HFF-Myc (cell line): ENCODE results near the gene SNX12.

Experiments used
- DNase-seq: peaks from one replicate; pipeline ENCODE4 v3.0.0-alpha.2; 2011; ENCODE audit warnings: low read depth; ENCODE audit errors: extremely low read depth
- H3K4me3 ChIP-seq: replicated peaks from 2 replicates; pipeline ENCODE4 v1.5.1; 2011; ENCODE audit warnings: low read depth, mild to moderate bottlenecking, control low read depth, low read length
- TF ChIP-seq, protein P1 (sequence below): IDR thresholded peaks from 2 replicates; pipeline ENCODE4 v1.5.1; 2012; ENCODE audit warnings: mild to moderate bottlenecking, low read depth, low read length, control low read depth; ENCODE audit errors: missing control alignments

The SNX12 gene

DNA sequence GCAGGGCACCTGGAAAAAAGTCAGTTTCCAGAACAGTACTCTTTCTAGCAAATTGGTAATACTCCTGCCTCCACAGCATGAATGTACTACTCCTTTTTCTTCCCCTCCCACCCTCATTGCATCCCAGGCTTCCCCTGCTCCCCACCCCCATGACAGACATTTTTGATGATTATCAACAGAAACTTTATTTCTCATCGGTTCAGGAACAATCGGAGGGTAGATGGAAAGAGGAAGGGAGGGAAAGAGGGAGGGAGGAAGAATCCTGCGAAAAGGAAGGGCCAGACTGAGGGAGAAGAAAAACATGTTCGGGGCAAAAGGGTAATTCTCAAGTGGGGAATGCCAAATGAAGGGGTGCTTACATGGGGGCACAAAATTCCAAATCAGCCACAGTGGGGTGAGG, 39.1 kb upstream of the SNX12 start:
- TF ChIP-seq, protein P1, sequence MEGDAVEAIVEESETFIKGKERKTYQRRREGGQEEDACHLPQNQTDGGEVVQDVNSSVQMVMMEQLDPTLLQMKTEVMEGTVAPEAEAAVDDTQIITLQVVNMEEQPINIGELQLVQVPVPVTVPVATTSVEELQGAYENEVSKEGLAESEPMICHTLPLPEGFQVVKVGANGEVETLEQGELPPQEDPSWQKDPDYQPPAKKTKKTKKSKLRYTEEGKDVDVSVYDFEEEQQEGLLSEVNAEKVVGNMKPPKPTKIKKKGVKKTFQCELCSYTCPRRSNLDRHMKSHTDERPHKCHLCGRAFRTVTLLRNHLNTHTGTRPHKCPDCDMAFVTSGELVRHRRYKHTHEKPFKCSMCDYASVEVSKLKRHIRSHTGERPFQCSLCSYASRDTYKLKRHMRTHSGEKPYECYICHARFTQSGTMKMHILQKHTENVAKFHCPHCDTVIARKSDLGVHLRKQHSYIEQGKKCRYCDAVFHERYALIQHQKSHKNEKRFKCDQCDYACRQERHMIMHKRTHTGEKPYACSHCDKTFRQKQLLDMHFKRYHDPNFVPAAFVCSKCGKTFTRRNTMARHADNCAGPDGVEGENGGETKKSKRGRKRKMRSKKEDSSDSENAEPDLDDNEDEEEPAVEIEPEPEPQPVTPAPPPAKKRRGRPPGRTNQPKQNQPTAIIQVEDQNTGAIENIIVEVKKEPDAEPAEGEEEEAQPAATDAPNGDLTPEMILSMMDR: no peak
- no peak overlapping the region for H3K4me3 ChIP-seq
- DNase-seq: no peak

DNA sequence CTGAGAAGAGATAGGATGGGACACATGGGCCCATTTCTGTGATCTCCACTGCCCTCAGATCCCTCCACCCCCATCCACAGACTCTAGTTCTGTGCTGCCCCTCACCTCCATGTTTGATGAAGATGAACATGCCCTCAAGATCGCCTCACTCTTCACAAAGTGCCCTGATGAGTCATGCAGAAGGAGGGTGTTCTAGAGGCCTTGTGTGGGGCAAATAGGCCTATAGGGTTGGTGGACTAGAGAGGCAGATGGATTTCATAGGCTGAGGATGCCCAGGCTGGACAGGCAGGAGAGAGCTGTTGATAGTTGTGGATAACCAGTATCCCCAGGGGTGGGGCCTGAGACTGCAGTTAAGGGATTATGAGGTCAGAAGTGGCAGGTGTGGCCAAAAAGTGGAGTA, 38.3 kb upstream of the SNX12 start, which contains the start of gene CXorf65:
TSS of gene CXorf65 (minus strand) at position 314 of the 400 bp plus-strand sequence. CDS start at position 130, 184 bp downstream.
- H3K4me3 ChIP-seq: no peak within 1 kb of the TSS
- DNase-seq: no peak
- TF ChIP-seq, protein P1: no peak

DNA sequence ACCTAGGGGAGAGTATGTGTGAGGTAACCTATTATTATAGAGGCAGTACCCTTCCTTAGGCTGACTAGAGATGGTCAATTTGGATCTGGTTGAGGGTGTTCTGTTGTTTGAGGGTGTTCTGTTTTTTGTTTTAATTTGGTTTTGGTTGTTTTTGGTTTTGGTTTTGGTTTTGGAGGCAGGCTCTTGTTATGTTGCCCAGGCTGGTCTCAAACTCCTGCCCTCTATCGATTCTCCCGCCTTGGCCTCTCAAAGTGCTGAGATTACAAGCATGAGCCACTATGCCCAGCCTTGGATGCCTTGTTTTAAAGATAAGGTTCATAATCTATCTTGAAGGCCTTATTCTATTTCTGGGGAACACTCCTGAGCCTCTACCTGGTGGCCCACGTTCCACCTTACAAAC, 37.5 kb upstream of the SNX12 start:
- TF ChIP-seq, protein P1: no peak
- DNase-seq: no peak
- no peak overlapping the region for H3K4me3 ChIP-seq

DNA sequence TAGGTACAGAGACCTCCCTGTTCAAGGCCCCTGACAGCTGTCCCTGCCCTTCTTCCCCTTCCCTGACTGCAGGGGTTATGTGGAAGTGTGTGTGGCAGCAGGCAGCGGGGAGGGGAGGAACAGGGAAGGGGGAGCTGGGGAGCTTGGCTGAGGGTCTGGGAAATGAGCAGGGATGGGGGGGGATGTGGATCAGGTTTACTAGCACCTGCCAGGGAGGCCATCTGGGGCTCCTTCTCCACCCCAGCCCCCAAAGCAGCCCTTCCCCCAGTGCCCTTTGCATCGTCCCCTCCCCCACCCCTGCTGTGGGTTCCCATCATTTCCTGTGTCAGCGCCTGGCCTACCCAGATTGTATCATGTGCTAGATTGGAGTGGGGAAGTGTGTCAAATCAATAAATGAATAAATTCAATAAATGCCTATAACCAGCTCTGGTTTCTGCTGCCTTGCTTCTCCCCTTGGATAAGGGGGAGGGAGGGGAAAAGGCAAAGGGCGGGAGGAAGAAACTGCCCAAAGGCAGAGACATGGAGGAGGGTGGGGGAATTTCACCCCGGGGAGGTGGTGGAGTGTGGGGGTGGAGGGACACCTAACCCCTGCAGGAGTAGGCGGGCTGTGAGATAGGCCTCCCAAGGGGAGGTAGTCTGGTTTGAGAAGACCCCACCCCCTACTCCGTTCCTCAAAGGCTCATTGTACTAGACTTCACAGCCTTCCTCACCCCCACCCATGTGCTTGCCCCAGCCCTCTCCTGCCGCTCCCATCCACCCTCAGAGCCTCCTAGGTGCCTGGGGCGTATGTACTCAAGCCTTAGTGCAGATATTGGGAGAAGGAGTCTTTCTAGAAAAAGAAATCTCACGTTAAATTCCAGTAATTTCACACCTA, 35.2 kb upstream of the SNX12 start:
- TF ChIP-seq, protein P1: no peak
- DNase-seq: no peak
- no peak overlapping the region for H3K4me3 ChIP-seq

DNA sequence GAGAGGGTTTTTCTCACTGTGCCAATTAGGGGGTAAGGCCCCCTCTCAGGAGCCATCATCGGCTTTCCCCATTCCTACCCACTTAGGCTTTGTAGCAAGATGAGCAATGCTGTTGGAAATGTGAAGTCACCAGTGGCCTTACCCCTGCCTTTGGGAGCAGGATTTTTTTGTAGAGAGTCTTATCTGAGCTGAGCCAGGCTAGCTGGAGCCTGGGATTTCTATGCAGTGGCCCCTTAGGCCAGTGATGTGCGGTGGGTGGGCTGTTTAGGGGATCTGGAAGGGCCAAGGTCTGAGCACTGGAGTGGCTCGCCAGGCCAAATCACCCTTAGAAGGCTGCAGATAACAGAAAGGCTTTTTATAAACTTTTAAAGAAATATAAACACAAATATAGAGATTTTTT, 34.2 kb upstream of the SNX12 start:
- no peak overlapping the region for H3K4me3 ChIP-seq
- TF ChIP-seq, protein P1: no peak
- no peak for DNase-seq

DNA sequence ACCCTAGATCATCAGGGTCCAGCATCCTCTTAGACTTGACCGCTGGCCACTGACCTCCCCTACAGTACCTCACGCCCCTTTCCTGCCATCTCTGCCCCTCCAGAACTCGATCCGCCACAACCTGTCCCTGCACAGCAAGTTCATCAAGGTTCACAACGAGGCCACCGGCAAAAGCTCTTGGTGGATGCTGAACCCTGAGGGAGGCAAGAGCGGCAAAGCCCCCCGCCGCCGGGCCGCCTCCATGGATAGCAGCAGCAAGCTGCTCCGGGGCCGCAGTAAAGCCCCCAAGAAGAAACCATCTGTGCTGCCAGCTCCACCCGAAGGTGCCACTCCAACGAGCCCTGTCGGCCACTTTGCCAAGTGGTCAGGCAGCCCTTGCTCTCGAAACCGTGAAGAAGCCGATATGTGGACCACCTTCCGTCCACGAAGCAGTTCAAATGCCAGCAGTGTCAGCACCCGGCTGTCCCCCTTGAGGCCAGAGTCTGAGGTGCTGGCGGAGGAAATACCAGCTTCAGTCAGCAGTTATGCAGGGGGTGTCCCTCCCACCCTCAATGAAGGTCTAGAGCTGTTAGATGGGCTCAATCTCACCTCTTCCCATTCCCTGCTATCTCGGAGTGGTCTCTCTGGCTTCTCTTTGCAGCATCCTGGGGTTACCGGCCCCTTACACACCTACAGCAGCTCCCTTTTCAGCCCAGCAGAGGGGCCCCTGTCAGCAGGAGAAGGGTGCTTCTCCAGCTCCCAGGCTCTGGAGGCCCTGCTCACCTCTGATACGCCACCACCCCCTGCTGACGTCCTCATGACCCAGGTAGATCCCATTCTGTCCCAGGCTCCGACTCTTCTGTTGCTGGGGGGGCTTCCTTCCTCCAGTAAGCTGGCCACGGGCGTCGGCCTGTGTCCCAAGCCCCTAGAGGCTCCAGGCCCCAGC, 32.7 kb upstream of the SNX12 start:
- no peak overlapping the region for H3K4me3 ChIP-seq
- TF ChIP-seq, protein P1: no peak
- DNase-seq: no peak
